HG03565 (cell line): Measurements from ENCODE around the gene MOB4.
"Not testable (repeated sequence)": the region's sequence is repeated elsewhere in the genome, so short reads cannot be mapped to it uniquely, and the experiment has no call there.

Experiments
- ATAC-seq: cut with Tn5 transposase; IDR thresholded peaks from one replicate; pipeline ENCODE4 v1.9.1; 2021; ENCODE audit warnings: mild to moderate bottlenecking, moderate library complexity; ENCODE audit not compliant: unreplicated experiment

The MOB4 gene

DNA sequence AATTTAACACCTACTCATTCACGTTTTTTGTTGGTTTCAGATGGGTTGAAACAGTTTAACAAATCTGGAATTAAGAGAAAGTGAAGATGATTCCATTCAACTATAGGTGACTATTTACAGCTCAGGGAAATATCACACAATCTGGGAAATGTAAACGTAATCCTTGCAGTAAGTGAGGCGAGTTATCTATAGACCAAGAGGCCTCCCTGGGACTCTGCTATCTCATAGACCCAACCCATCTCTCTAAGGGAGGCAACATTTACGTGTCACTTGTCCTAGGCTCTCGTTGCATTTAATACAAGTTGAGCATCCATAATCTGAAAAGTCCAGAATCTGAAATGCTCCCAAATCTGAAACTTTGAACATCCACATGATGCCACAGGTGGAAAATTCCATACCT lies 2.0 kb upstream of the MOB4 start:
- no peak for ATAC-seq

DNA sequence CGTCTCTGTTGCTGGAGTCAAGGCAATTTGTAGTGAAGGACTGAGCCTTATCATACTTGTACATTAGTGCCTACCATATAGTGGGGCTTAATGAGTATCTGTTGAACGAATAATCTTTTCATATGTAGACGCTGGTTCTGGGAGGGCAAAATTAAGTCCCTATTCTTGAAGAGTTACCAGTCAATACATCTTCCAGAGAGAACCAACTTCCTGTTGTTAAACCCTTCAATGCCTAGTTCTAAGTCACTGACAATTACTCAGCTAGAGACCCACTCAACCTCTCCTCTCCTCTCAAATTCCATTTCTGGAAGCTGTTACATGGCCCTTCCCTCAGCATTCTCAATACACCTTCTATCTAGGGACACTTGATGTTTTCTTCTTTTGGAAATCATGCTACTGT lies 1.1 kb upstream of the MOB4 start:
- no peak for ATAC-seq

DNA sequence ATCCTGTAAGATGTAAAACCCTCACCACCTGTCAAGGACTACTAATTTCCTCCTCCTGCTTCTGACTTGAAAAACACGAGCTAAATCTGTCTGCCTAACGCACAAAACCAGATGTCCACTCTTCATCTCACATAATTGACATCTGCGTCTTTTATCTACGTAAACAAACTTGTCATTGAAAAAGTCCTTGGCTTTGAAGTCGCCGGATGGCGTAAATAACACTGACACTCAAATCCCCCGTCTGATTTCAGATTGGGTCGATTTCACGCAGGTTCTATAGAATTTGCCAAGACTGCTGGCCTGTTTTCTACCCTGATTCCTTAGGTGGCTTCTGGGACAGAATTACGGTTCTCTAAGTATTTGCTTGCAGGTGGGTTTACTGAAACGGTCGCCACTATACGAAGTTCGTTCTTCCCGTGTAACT lies 539 bp upstream of the MOB4 start:
- ATAC-seq = no peak

DNA sequence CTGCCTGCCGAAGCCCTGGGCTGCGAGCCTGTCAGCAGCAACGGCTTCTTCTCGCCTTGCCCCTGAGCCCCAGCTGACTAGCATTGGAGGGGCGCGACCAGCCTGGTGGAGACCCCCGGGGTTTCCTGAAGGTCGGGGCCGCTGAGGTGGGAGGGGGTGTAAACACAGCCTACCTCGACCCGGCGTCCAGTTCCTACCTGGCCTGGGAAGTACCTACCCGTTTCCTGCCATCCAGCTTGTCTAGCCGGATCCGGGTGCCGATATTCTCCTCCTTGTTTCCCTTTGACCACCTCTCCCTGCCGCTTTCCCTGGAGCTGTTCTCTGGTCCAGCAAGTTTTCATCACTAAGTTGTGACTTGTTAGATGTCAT lies 511 bp downstream of the MOB4 start:
- no peak for ATAC-seq

DNA sequence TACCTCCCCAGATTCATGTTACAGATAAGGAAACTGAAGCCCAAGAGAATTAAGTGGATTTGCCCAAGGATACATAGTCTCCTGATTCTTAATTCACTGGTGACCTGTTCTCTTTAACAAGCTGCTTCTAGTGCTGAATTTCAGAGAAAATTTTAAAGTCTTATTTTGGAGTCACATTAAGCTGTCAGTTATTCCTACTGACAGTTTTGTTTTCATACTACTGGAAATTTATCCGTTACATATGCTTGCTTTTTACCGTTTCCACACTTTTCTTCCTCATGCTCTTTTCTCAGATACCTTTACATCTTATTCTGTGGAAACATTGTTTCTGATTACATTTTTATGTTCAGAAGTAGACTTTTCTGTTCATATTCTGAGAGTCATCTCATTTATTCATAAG lies 1.3 kb downstream of the MOB4 start:
- ATAC-seq = no peak

DNA sequence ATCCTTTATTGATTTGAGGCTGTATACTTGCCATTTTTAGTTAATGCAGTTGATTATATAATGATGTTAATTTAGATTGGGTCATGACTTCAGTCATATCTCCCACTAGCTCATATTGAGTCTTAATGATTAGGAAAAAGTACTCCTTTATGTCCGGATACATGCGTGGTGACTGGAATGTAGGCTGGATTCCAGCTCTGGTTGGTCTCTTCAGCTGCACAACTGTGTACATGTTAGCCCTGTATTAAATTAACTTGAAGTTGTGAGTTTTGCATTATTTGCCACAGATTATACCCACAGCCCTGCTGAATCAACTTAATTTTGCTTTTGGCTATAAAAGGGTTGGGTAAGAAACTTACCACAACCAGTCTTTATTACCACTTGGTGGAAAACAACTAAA lies 22.5 kb downstream of the MOB4 start:
- ATAC-seq = no peak

DNA sequence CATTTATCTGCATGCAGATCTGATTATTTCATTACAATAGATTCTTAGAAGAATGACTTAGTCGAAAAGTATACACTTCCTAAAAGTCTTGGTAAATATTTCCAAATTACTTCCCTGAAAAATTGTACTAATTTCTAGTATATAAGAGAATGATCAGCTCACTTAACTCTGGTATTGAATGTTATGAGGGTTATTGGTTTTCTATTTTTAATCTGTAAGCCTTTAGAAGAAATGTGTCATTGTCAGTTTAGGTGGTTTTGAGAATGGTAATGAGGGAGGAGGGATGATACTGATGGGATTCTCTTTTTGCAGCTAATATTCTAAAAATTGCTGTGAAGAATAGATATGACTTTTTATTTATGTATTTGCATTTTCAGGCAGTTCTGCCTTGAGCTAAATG lies 23.9 kb downstream of the MOB4 start:
- no peak for ATAC-seq

DNA sequence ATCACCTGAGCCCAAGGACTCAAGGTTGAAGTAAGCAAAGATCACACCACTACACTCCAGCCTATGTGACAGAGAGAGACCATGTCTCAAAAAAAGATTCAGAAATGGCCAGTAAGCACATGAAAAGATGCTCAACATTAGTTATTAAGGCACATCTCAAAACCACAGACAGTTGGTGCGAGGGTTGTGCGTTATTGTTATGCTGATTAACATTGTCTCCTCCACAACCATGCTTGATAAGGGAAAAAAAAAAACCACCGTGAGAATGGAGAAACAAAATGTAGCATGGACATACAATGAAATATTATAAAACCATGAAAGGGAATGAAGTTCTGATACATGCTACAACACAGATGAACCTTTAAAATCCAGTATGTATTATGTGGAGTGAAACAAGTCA lies 27.3 kb downstream of the MOB4 start:
- no peak for ATAC-seq

DNA sequence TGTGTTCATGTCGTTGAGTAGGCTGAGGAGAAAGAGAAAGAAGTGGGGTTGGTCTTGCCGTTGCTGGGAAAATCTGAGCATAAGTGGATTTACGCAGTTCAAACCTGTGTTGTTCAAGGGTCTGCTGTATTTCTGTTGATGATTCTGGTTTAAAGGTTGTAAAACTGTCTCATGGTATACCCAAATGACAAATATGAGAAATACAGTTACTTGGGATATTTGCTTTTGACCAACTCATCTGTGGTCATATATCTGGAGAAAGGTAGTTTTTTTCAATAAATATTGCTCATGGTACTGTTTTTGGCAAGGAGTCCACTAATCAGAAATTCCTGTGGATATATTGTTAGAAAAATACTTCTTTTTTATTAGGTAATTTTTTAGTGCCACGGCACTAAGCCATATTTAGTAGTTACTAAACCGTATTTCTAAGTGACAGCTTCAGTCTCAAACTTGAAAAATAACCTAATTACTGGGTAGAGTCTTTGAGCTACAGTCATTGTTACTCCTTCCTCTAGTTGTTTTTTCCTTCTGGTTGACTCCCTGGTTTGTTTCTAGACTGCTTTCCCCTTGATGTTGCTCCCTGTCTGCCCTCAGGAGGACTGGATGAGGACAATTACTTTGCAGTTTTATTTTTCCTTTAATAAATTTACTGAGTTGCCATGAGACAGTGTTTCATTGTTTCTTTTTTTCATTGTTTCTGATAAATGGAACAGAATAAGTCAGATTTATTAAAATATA lies 31.5 kb downstream of the MOB4 start:
- ATAC-seq = no peak

DNA sequence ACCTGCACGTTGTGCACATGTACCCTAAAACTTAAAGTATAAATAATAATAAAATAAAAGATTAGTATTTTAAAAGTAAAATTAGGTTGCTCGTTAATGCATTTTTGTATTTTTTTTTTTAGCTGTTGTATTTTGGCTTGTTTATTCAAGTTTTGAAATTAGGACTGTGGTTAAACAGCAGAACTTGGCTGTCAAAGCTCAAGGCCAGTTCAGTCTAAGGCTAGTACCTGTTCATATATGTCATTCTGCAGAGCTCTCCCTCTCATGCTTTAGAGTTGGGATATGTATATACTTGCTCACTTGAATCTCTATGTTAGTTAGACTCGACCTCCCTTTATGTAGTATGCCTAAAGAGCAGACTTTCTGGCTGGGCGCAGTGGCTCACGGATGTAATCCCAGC lies 32.7 kb downstream of the MOB4 start:
- ATAC-seq = no peak

DNA sequence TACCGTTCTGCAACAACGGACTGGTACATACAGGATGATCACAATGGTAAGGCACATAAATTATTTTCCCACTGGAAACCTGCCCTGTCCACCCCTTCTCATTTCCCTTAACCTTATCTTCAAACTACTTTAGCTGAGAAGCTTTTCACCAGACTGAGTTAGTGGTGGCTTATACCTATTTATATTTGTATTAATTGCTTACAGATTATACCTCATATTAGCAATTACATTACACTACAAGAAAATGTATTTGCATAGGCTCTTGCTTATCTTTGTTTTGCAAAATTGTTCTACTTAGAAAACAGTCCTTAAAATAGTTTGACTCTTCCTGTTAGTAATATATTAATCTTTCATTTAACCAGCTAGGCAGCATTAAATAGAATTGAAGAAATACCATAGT lies 35.4 kb downstream of the MOB4 start:
- not testable (repeated sequence) for ATAC-seq

DNA sequence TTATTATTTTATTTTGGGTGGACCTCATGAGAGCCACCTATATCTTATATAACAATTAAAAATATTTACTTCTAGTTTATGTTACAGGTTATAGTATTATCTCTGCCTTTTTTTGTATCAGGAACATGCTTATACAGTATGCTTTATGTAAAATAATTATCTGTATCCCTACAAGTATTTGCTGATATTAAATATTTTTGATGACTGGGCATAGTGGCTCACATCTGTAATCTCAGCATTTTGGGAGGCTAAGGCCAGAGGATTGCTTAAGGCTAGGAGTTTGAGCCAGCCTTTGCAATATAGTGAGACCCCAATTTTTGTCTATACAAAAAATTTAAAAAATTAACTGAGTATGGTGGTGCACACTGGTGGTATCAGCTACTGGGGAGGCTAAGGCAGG lies 39.6 kb downstream of the MOB4 start:
- ATAC-seq = no peak

DNA sequence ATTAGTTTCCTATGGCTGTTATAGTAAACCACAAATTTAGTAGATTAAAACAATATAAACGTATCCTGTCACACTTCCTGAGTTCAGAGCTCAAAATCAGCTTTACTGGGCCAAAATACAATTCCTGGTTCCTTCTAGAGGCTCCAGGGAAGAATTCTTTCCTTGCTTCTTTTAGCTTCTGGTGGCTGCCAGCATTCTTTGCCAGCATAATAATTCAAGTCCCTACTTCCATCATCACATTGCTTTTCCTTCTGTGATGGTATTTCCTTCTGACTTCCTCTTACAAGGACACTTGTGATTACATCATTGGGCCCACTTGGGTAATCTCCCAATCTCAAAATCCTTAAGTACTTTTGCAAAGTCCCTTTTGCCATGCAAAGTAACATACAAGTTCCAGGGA lies 40.6 kb downstream of the MOB4 start:
- ATAC-seq = no peak

DNA sequence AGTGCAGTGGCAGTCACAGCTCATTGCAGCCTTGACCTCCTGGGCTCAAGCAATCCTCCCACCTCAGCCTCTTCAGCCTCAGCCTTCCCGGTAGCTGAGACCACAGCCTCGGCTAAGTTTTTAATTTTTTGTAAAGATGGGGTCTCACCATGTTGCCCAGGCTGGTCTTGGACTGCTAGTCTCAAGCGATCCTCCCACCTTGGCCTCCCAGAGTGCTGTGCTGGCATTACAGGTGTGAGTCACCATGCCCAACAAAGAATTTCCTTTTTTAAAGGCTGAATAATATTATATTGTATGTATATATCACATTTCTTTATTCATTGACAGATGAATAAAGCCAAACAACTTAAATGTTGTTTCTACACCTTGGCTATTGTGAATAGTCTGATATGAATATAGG lies 42.5 kb downstream of the MOB4 start:
- no peak for ATAC-seq

DNA sequence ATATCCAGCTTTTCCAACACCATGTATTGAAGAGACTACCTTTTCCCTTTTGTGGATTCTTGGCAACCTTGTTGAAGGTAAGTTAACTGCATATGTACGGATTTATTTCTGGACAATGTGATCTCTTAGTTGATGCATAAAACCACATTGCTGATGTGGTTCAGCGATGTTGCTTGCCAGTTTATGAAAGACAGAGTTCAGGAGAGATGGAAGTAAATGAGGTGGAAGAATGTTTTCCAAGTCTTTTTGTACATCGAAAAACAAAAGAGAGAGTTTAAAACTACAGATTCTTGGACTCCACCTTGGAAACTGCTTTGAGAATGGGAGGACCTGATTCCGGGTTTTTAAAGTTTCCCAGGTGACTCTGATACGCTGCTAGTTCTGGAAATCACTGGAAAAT lies 43.8 kb downstream of the MOB4 start:
- ATAC-seq = no peak

DNA sequence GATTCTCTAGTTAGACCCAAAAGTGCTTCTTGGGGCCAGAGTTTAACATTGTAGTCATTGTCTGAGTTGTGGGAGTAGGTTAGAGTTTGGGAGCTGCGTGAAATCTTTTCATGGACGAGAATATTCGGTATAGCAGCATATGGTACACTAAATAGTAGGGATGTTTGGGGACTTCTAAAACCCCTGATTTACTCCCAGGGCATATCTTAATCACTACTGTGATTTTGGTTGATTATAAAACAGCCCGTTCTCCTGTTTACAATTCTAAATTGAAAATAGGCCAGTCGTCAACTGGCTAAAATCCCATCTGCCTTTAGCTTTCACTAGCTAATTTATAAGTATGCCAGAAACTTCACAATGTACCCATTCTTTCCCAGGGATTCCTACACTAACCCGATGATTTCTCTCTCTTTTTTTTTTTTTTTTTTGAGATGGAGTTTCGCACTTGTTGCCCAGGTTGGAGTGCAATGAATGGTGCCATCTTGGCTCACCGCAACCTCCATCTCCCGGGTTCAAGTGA lies 44.3 kb downstream of the MOB4 start:
- ATAC-seq = no peak

DNA sequence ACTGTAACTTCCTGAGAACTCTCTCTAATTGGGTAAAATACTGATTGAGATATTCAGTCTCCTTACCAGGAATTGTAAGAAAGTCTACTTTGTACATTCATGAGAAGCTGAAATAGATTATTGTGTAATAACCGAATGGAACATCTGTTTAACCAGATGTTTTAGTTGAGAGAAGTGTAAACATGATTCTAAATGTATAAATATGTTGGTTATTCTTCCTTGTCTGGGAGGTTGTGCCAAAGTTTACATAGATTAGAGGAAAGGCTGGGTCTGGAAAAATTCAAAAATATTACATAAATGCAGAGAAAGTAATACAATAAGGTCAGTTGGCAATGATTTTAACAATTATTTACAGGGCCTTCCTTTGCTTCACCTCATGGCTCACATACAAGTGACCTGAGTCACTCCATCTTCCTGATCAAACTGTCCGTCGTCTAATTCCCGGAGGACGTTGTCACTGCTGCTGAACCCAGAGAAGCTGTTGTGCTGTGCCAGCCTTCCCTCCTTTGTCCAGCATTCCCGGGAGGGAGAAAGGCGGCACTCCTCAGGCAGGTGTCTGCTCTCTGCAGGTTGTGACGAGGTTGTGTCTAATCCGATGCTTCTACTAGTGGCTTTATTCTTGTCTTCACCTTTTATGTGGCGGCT lies 55.9 kb downstream of the MOB4 start:
- no peak for ATAC-seq

DNA sequence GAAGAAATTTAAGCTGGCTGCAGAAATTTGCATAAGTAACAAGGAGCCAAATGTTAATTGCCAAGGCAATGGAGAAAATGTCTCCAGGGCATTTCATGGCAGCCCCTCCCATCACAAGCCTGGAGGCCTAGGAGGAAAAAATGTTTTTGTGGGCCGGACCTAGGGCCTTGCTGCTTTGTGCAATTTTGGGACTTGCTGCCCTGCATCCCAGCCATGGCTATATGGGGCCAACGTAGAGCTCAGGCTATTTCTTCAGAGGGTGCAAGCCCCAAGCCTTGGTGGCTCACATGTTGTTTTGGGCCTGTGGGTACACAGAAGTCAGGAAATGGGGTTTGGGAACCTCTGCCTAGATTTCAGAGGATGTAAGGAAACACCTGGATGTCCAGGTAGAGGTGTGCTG lies 57.7 kb downstream of the MOB4 start:
- no peak for ATAC-seq

DNA sequence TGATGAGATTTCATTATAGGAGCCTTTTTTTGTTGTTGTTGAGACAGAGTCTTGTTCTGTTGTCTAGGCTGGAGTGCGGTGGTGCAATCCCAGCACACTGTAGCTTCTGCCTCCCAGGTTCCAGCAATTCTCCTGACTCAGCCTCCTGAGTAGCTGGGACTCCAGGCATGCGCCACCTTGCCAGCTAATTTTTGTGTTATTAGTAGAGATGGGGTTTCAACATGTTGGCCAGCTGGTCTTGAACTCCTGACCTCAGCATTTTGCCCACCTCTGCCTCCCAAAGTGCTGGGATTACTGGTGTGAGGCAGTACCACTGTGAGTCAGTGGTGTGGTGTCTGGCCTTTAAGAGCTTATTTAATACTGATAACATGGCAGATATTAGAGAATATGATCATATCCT lies 60.1 kb downstream of the MOB4 start:
- ATAC-seq = no peak

DNA sequence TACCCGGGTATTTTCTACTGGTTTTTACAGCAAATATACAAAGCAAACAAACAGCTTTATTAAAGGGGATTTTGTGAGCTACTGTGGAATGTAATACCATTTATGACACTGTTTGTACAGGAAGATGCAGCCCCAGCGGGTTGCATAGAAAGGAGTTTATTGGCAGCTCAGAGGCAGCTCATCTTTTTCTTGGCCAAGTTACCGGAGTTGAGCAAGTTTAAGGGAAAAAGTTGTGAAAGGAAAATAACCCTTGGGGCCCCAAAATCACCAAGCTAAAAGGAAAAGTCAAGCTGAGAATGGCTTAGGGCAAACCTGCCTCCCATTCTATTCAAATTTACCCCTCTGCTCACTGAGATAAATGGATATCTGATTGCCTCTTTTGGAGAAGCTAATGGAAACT lies 60.8 kb downstream of the MOB4 start:
- no peak for ATAC-seq

DNA sequence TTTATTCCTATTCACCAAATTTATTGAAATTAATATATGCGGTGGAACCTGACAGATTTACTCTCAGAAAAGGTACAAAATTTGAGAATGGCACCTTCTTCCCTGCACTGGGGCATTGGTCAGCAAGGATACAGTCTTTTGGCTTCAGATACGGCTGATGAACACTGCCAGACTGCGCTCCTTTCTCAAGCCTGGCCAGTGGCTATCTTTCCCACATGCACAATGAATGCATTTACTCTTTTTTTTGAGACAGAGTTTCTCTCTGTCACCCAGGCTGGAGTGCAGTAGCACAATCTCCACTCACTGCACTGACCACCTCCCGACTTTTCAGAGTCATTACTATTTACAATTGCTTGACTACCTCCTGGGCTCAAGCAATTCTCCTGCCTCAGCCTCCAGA lies 61.6 kb downstream of the MOB4 start:
- ATAC-seq = no peak

DNA sequence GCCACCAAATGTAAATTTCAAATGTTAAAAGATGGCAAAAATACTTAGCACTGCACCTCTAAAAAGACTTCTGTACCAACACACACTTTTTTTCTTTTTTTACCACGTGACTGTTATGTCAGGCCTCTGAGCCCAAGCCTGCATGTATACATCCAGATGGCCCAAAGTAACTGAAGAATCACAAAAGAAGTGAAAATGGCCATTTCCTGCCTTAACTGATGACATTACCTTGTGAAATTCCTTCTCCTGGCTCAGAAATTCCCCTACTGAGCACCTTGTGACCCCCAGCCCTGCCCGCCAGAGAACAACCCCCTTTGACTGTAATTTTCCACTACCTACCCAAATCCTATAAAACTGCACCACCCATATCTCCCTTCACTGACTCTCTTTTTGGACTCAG lies 62.4 kb downstream of the MOB4 start:
- not testable (repeated sequence) for ATAC-seq

DNA sequence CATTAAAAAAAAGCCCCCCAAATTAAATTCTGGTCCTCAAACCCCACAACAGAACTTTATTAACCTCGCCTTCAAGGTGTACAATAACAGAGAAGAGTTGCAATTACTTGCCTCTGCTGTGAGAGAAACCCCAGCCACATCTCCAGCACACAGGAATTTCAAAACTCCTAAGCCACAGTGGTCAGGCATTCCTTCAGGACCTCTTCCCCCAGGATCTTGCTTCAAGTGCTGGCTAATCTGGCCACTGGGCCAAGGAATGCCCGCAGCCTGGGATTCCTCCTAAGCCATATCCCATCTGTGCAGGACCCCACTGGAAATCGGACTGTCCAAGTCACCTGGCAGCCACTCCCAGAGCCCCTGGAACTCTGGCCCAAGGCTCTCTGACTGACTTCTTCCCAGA lies 64.3 kb downstream of the MOB4 start:
- not testable (repeated sequence) for ATAC-seq
